G401 (cell line): Measurements from ENCODE around the gene TUBA1A. TPM values are rescaled to one million over a fixed set of nuclear protein-coding genes. Genes with fewer than 3 reads are reported as not detected.
A peak's percentile ranks its signal among the peaks of the same experiment; 100 is the strongest.
"Not testable (repeated sequence)": the region's sequence is repeated elsewhere in the genome, so short reads cannot be mapped to it uniquely, and the experiment has no call there.

Experiments used
- DNase-seq: peaks from one replicate; pipeline ENCODE4 v3.0.0-alpha.2; 2015; ENCODE audit warnings: low spot score
- in situ Hi-C: cut with HindIII; loops from 2 replicates; pipeline ENCODE4 v1.10.0; 2016; ENCODE audit warnings: low sequenced_read_pairs, mixed read lengths
- total RNA-seq: library from RNA; depleted of rRNA; stranded (reverse); fragments of >200 nt; shearing (Covaris generic); gene quantifications from 2 replicates; pipeline ENCODE4 v1.2.3, GENCODE V29; 2014; rRNA removed

TUBA1A gene
- 446 and 521 TPM in 2 replicates for total RNA-seq

GRCh38 chr12:49188916-49189367, at the start of gene TUBA1A:
Gene TUBA1A, minus strand, starts transcription at chr12:49189080. Its CDS starts 101 bp downstream, at chr12:49188979.
- in situ Hi-C loops: no loop called here
- DNase-seq: peak; percentile 100

GRCh38 chr12:49236423-49236822, 47.5 kb upstream of the TUBA1A start:
- in situ Hi-C loops: no loop called here

GRCh38 chr12:49233842-49234526, 45.1 kb upstream of the TUBA1A start:
- peak; percentile 92 for DNase-seq
- in situ Hi-C loops: no loop called here

More at GRCh38 chr12:49236423-49236822, 47.5 kb upstream of the TUBA1A start:
- no peak for DNase-seq

- in situ Hi-C loops: no loop called here
- DNase-seq: peak; percentile 60
Observed at GRCh38 chr12:49232940-49233841, 44.3 kb upstream of the TUBA1A start.

GRCh38 chr12:49231878-49232655, 43.2 kb upstream of the TUBA1A start:
- in situ Hi-C loops: no loop called here
- DNase-seq: peak; percentile 67

- DNase-seq: no peak
- in situ Hi-C loops: no loop called here
Observed at GRCh38 chr12:49230805-49231194, 41.9 kb upstream of the TUBA1A start.

- in situ Hi-C loops: no loop called here
- peak; percentile 60 for DNase-seq
Observed at GRCh38 chr12:49230176-49230804, 41.4 kb upstream of the TUBA1A start.

GRCh38 chr12:49228653-49229052, 39.8 kb upstream of the TUBA1A start:
- peak; percentile 46 for DNase-seq
- in situ Hi-C loops: no loop called here

- peak; percentile 91 for DNase-seq
- in situ Hi-C loops: no loop called here
Observed at GRCh38 chr12:49227713-49228112, 38.8 kb upstream of the TUBA1A start.

GRCh38 chr12:49225576-49226166, 36.8 kb upstream of the TUBA1A start:
- in situ Hi-C loops: no loop called here
- DNase-seq: no peak

GRCh38 chr12:49223590-49224369, 34.9 kb upstream of the TUBA1A start:
- no peak for DNase-seq
- in situ Hi-C loops: no loop called here

GRCh38 chr12:49223122-49223521, 34.2 kb upstream of the TUBA1A start:
- in situ Hi-C loops: no loop called here
- DNase-seq: no peak

- in situ Hi-C loops: no loop called here
- DNase-seq: no peak
Observed at GRCh38 chr12:49220972-49221371, 32.1 kb upstream of the TUBA1A start.

GRCh38 chr12:49219417-49220026, 30.6 kb upstream of the TUBA1A start:
- DNase-seq: no peak
- in situ Hi-C loops: no loop called here

- in situ Hi-C loops: no loop called here
- no peak for DNase-seq
Observed at GRCh38 chr12:49212572-49212971, 23.7 kb upstream of the TUBA1A start.

- DNase-seq, in situ Hi-C loops: not testable (repeated sequence)
Observed at GRCh38 chr12:49210703-49211102, 21.8 kb upstream of the TUBA1A start.

- in situ Hi-C loops: no loop called here
- no peak for DNase-seq
Observed at GRCh38 chr12:49208676-49209075, 19.8 kb upstream of the TUBA1A start.
